Measurements from ENCODE around the gene CELF4. TPM values are rescaled to one million over a fixed set of nuclear protein-coding genes. Genes with fewer than 3 reads are reported as not detected.

The CELF4 gene
- total and polyA plus RNA-seq, 5 donors from 2014 or later, result 0.08 to 0.30 (median 0.08) TPM; not detected in 2

DNA sequence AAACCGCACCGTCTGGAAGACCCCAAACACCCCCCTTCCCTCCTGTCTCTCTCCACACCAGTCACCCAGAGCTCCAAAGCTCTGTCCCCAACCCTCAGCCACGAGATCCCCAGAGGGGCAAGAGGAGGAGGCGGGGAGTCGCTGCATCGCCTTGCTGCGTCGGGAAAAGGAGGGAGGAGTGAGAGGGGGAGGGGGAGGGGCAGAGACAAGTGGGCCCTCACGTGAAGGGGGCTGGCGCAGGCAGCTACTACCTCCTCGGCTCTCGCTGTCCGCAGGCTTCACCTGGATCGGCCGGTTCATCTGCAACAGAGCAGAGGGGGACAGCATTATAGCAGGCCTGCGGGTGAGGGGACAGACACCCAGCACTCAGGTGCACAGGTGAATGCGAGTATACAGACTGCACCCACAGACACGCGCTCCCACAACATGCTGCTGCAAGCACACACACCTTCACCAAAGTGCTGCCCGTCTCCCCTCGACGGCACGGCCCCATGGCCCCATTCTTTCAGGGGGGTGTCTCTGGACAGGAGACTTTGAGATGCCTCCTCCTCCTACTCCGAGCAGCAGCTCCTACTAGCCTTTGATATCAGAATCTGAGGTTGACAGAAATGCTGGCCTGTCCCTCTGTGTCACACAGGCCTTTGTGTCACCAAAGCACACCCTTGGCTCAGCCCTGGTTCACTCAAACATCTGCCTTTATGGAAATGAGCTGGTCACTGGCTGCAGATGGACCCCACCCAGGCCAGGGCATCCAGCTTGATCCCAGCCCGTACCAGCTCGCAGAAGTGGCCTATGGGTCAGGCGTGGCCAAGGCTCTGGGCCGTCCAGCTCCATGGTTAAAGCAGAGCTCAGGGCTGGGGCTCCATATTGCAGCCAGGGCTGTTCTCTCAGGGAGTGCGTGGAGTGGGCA lies 243.8 kb downstream of the CELF4 start:
- H3K4me3 Mint-ChIP-seq, result no peak overlapping the region
- H3K27me3 Mint-ChIP-seq, result no peaks in the 10 kb centered on the region
- Histone ChIP-seq H3K9me3 (ENCODE audit: control insufficient read depth in 2 of 2, low read length in 2 of 2) (no peaks in the 10 kb centered on the region), H3K27me3 (ENCODE audit: control insufficient read depth, insufficient read depth, low read length) (no peaks in the 10 kb centered on the region), H3K27ac (ENCODE audit: insufficient read depth, low read length, poor library complexity, severe bottlenecking) (no peak overlapping the region), H3K36me3 (ENCODE audit: control insufficient read depth, insufficient read depth, low read length) (no peaks in the 10 kb centered on the region), H3K4me1 (ENCODE audit: control insufficient read depth, insufficient read depth, low read length, poor library complexity, severe bottlenecking) (no peaks in the 10 kb centered on the region), H3K4me3 (ENCODE audit: low read depth, low read length) (no peak overlapping the region)
- ATAC-seq (ENCODE audit: low read depth in 2 of 2), result no peak
- H3K36me3 Mint-ChIP-seq, result no peaks in the 10 kb centered on the region
- no peak overlapping the region for H3K27ac Mint-ChIP-seq
- no peak for DNase-seq
- peaks cover 0 to 2% (median 0%) of the 10 kb centered on the region in 7 donors for H3K9me3 Mint-ChIP-seq
- no peaks in the 10 kb centered on the region for H3K4me1 Mint-ChIP-seq

DNA sequence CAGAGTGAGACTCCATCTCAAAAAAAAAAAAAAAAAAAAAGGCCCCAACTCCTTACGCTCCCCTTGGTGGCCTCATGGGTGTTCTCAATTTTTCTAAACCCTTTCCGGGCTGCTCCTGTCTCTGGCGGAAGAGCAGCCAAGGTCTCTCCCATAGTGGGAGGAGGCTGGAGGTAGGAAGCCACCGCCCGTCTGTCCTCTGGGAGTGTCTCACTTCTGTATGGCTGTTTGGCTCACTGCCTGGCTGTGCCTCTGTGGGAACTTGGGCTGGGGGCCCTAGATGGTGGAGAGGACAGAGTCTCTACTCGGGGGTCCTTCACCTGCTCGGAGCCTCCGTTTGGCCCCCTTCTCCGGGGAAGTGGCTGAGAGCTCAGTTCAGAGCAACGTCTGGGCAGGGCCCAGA lies 245.3 kb downstream of the CELF4 start:
- no peaks in the 10 kb centered on the region for H3K4me1 ChIP-seq (ENCODE audit: control insufficient read depth, insufficient read depth, low read length, poor library complexity, severe bottlenecking)
- ATAC-seq (ENCODE audit: low read depth in 2 of 2) (no peak), DNase-seq (no peak)
- H3K27ac Mint-ChIP-seq, result no peak overlapping the region
- no peak overlapping the region for H3K4me3 ChIP-seq (ENCODE audit: low read depth, low read length)
- H3K36me3 Mint-ChIP-seq, result no peaks in the 10 kb centered on the region
- no peak overlapping the region for H3K4me3 Mint-ChIP-seq
- no peak overlapping the region for H3K27ac ChIP-seq (ENCODE audit: insufficient read depth, low read length, poor library complexity, severe bottlenecking)
- H3K36me3 ChIP-seq (ENCODE audit: control insufficient read depth, insufficient read depth, low read length), result no peaks in the 10 kb centered on the region
- H3K9me3 Mint-ChIP-seq, result no peaks in the 10 kb centered on the region
- H3K27me3 Mint-ChIP-seq, result no peaks in the 10 kb centered on the region
- no peaks in the 10 kb centered on the region for H3K4me1 Mint-ChIP-seq
- H3K9me3 ChIP-seq (ENCODE audit: control insufficient read depth in 2 of 2, low read length in 2 of 2), result no peaks in the 10 kb centered on the region
- no peaks in the 10 kb centered on the region for H3K27me3 ChIP-seq (ENCODE audit: control insufficient read depth, insufficient read depth, low read length)

DNA sequence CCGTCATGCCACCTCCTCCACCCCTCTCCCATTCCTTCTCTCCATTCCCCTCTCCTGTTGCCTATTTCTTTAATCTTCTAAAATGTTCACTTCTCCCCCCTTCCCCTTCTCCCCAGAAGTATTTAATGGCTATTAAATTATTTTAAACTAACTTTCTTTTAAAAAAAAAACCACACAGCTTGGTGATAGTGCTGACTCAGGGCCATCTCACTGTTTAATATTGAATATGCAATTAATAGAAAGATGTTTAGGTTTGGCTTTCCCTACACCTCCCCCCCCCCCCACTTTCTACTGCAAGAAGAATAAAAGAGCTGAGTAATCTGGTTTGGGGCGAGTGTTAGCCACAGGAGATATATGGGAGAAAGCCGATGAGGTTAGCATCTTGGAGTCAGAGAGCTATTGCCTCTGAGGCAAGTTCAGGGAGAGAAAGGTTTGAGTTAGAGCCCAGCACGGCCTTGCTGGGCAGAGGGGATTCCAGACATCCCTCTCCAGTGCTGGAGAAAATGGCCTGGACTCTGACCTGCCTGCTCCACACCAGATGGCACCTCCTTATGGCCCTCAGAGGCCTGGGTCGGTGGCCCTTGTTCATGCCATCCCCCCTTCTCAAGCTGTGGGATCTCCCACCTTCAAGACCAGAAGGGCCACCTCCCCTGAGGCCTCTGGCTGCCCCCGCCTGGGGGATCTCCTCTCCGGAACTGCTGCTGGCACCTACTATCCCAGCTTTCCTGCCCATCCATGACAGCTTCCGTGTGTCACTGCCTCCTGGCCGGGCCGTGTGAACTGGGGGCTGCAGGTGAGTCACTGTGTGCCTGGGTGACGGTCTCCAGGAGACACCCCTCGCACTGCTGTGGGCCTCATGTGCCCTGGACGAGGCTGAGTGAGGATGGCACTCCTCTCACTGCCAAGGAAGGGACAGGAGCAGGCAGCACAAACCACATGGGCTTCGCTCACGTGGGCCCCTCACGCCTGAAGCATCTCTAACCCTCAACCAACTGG lies 246.9 kb downstream of the CELF4 start:
- no peak for ATAC-seq (ENCODE audit: low read depth in 2 of 2)
- H3K4me1 ChIP-seq (ENCODE audit: control insufficient read depth, insufficient read depth, low read length, poor library complexity, severe bottlenecking), result no peaks in the 10 kb centered on the region
- no peaks in the 10 kb centered on the region for H3K27me3 ChIP-seq (ENCODE audit: control insufficient read depth, insufficient read depth, low read length)
- H3K4me1 Mint-ChIP-seq, result no peaks in the 10 kb centered on the region
- H3K4me3 Mint-ChIP-seq, result no peak overlapping the region
- H3K4me3 ChIP-seq (ENCODE audit: low read depth, low read length), result no peak overlapping the region
- no peak overlapping the region for H3K27ac ChIP-seq (ENCODE audit: insufficient read depth, low read length, poor library complexity, severe bottlenecking)
- H3K27ac Mint-ChIP-seq, result no peak overlapping the region
- H3K36me3 ChIP-seq (ENCODE audit: control insufficient read depth, insufficient read depth, low read length), result no peaks in the 10 kb centered on the region
- no peaks in the 10 kb centered on the region for H3K36me3 Mint-ChIP-seq
- H3K9me3 ChIP-seq (ENCODE audit: control insufficient read depth in 2 of 2, low read length in 2 of 2), result no peaks in the 10 kb centered on the region
- no peaks in the 10 kb centered on the region for H3K9me3 Mint-ChIP-seq
- no peak for DNase-seq
- no peaks in the 10 kb centered on the region for H3K27me3 Mint-ChIP-seq

- Histone ChIP-seq H3K36me3 (ENCODE audit: control insufficient read depth, insufficient read depth, low read length) (no peaks in the 10 kb centered on the region), H3K27me3 (ENCODE audit: control insufficient read depth, insufficient read depth, low read length) (no peaks in the 10 kb centered on the region), H3K4me3 (ENCODE audit: low read depth, low read length) (no peak overlapping the region), H3K27ac (ENCODE audit: insufficient read depth, low read length, poor library complexity, severe bottlenecking) (no peak overlapping the region), H3K9me3 (ENCODE audit: control insufficient read depth in 2 of 2, low read length in 2 of 2) (no peaks in the 10 kb centered on the region), H3K4me1 (ENCODE audit: control insufficient read depth, insufficient read depth, low read length, poor library complexity, severe bottlenecking) (no peaks in the 10 kb centered on the region)
- H3K36me3 Mint-ChIP-seq, result no peaks in the 10 kb centered on the region
- H3K27me3 Mint-ChIP-seq, result peaks cover 5% of the 10 kb centered on the region
- H3K4me3 Mint-ChIP-seq, result no peak overlapping the region
- no peaks in the 10 kb centered on the region for H3K4me1 Mint-ChIP-seq
- DNase-seq (no peak), ATAC-seq (ENCODE audit: low read depth in 2 of 2) (no peak)
- no peaks in the 10 kb centered on the region for H3K9me3 Mint-ChIP-seq
- H3K27ac Mint-ChIP-seq, result no peak overlapping the region
Observed at GRCh38 chr18:37317486-37317885, 248.1 kb downstream of the CELF4 start.

GRCh38 chr18:37316468-37316867 lies 249.1 kb downstream of the CELF4 start:
- Mint-ChIP-seq H3K36me3 (no peaks in the 10 kb centered on the region), H3K9me3 (no peaks in the 10 kb centered on the region), H3K27ac (no peak overlapping the region), H3K4me1 (no peaks in the 10 kb centered on the region), H3K27me3 (peaks cover 5% of the 10 kb centered on the region), H3K4me3 (no peak overlapping the region)
- no peak overlapping the region for H3K27ac ChIP-seq (ENCODE audit: insufficient read depth, low read length, poor library complexity, severe bottlenecking)
- no peak for DNase-seq
- H3K9me3 ChIP-seq (ENCODE audit: control insufficient read depth in 2 of 2, low read length in 2 of 2), result no peaks in the 10 kb centered on the region
- no peaks in the 10 kb centered on the region for H3K27me3 ChIP-seq (ENCODE audit: control insufficient read depth, insufficient read depth, low read length)
- no peaks in the 10 kb centered on the region for H3K4me1 ChIP-seq (ENCODE audit: control insufficient read depth, insufficient read depth, low read length, poor library complexity, severe bottlenecking)
- no peaks in the 10 kb centered on the region for H3K36me3 ChIP-seq (ENCODE audit: control insufficient read depth, insufficient read depth, low read length)
- H3K4me3 ChIP-seq (ENCODE audit: low read depth, low read length), result no peak overlapping the region
- no peak for ATAC-seq (ENCODE audit: low read depth in 2 of 2)

DNA sequence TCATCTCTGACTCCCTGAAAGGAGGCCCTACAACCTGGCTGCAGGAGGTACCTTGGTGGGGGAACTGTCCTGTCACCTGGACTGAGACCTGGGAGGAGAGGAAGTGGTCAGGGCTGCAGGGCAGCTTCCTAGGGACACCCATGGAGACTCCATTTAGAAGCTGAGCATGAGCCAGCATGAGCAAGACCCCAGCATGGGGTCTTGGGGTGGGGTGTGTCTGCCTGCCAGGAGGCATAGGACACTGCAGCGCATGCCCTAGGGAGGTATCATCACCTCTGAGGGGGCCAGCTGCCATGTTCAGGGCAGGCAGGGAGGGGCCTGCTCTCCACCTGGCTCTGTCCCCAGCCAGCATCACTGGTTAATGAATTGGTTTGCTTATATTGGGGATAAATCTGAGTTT lies 249.7 kb downstream of the CELF4 start:
- Mint-ChIP-seq H3K9me3 (no peaks in the 10 kb centered on the region), H3K27ac (no peak overlapping the region), H3K36me3 (no peaks in the 10 kb centered on the region), H3K4me3 (no peak overlapping the region), H3K27me3 (peaks cover 5% of the 10 kb centered on the region), H3K4me1 (no peaks in the 10 kb centered on the region)
- DNase-seq (no peak), ATAC-seq (ENCODE audit: low read depth in 2 of 2) (no peak)
- H3K27me3 ChIP-seq (ENCODE audit: control insufficient read depth, insufficient read depth, low read length), result no peaks in the 10 kb centered on the region
- no peaks in the 10 kb centered on the region for H3K4me1 ChIP-seq (ENCODE audit: control insufficient read depth, insufficient read depth, low read length, poor library complexity, severe bottlenecking)
- H3K27ac ChIP-seq (ENCODE audit: insufficient read depth, low read length, poor library complexity, severe bottlenecking), result no peak overlapping the region
- H3K4me3 ChIP-seq (ENCODE audit: low read depth, low read length), result no peak overlapping the region
- H3K36me3 ChIP-seq (ENCODE audit: control insufficient read depth, insufficient read depth, low read length), result no peaks in the 10 kb centered on the region
- H3K9me3 ChIP-seq (ENCODE audit: control insufficient read depth in 2 of 2, low read length in 2 of 2), result no peaks in the 10 kb centered on the region

DNA sequence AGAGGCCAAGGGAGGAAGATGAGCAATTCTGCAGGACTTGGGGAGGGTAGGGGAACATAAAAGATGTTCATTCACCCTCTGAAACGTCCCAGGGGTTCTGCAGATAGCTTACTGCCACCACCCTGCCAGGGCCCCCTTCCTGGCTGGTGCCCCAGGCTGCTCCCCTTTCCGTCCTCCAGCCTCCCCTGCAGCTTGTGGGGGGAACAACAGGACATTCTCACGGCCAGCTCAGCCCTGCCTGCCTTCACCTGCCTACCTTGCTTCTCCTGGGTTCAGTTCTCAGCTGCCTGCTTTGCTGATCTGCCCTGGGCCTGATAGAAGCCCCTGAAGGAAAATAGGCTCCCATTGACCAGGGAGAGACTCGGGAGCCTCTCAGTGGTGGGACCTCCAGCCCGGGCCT lies 251.1 kb downstream of the CELF4 start:
- Histone ChIP-seq H3K4me3 (ENCODE audit: low read depth, low read length) (no peak overlapping the region), H3K4me1 (ENCODE audit: control insufficient read depth, insufficient read depth, low read length, poor library complexity, severe bottlenecking) (no peaks in the 10 kb centered on the region), H3K27ac (ENCODE audit: insufficient read depth, low read length, poor library complexity, severe bottlenecking) (no peak overlapping the region), H3K36me3 (ENCODE audit: control insufficient read depth, insufficient read depth, low read length) (no peaks in the 10 kb centered on the region), H3K9me3 (ENCODE audit: control insufficient read depth in 2 of 2, low read length in 2 of 2) (no peaks in the 10 kb centered on the region), H3K27me3 (ENCODE audit: control insufficient read depth, insufficient read depth, low read length) (no peaks in the 10 kb centered on the region)
- ATAC-seq (ENCODE audit: low read depth in 2 of 2) (no peak), DNase-seq (no peak)
- Mint-ChIP-seq H3K36me3 (no peaks in the 10 kb centered on the region), H3K4me3 (no peak overlapping the region), H3K4me1 (no peaks in the 10 kb centered on the region), H3K27me3 (peaks cover 5% of the 10 kb centered on the region), H3K27ac (no peak overlapping the region), H3K9me3 (no peaks in the 10 kb centered on the region)
